IMR-90 (cell line): ENCODE measurements around the gene TMEM63B. TPM values are rescaled to one million over a fixed set of nuclear protein-coding genes. Genes with fewer than 3 reads are reported as not detected.

Experiments
- ATAC-seq: fragments of 200-7000 bp; cut with Tn5 transposase; 2 replicates; pipeline ENCODE4 v1.9.1; 2020; ENCODE audit warnings: low read depth, mild to moderate bottlenecking, moderate library complexity
- BruUV-seq: library from RNA; stranded (reverse); fragments of 400-500 nt; replicated peaks from 2 replicates; lab custom pipeline; 2021; lab: Mats Ljungman, UMichigan
- CTCF ChIA-PET: fragments of 300-600 bp; formaldehyde crosslinking; extraction: SDS; loops from one replicate; lab custom pipeline; 2021; ENCODE audit warnings: antibody characterized with exemption; lab: Yijun Ruan, JAX
- POLR2A ChIA-PET: fragments of 300-600 bp; sonication (Branson Sonifier 250); formaldehyde crosslinking; loops from one replicate; lab custom pipeline; 2022; ENCODE audit warnings: antibody characterized with exemption; ENCODE audit not compliant: unreplicated experiment; lab: Charles Lee
- DNase-seq: peaks from one replicate; pipeline ENCODE4 v3.0.0; 2013
- H2AFZ ChIP-seq: replicated peaks from 2 replicates; pipeline ENCODE3; 2013; ENCODE audit warnings: low read length, mild to moderate bottlenecking; ENCODE audit not compliant: poor library complexity
- H2AK5ac ChIP-seq: 2 replicates; pipeline ENCODE4 v1.6.1; 2013; ENCODE audit warnings: low read depth, low read length, inconsistent platforms
- H2AK9ac ChIP-seq: replicated peaks from 2 replicates; pipeline ENCODE3; 2013; ENCODE audit warnings: mild to moderate bottlenecking, low read depth, low read length, moderate library complexity; ENCODE audit not compliant: poor library complexity
- H2BK120ac ChIP-seq: 2 replicates; pipeline ENCODE4 v1.6.1; 2013; ENCODE audit warnings: low read depth, low read length, inconsistent platforms
- H2BK15ac ChIP-seq: 3 replicates; pipeline ENCODE4 v1.6.1; 2013; ENCODE audit warnings: low read depth, low read length, inconsistent platforms
- H2BK20ac ChIP-seq: 2 replicates; pipeline ENCODE4 v1.6.1; 2013; ENCODE audit warnings: low read depth, mild to moderate bottlenecking, inconsistent platforms, low read length, moderate library complexity
- H2BK5ac ChIP-seq: 2 replicates; pipeline ENCODE4 v1.6.1; 2013; ENCODE audit warnings: mild to moderate bottlenecking, low read depth, low read length, inconsistent platforms; ENCODE audit not compliant: poor library complexity, severe bottlenecking
- H3K14ac ChIP-seq: replicated peaks from 2 replicates; pipeline ENCODE4 v1.6.1; 2013; ENCODE audit warnings: low read depth, low read length, inconsistent platforms
- H3K18ac ChIP-seq: 2 replicates; pipeline ENCODE4 v1.6.1; 2013; ENCODE audit warnings: low read depth, low read length, control low read depth
- H3K23ac ChIP-seq: 2 replicates; pipeline ENCODE4 v1.6.1; 2013; ENCODE audit warnings: low read depth, low read length, inconsistent platforms
- H3K27ac ChIP-seq: 2 replicates; pipeline ENCODE4 v1.5.1; 2013; ENCODE audit warnings: mild to moderate bottlenecking, control low read depth, low read length; ENCODE audit not compliant: insufficient read depth
- H3K27me3 ChIP-seq: 2 replicates; pipeline ENCODE4 v1.6.1; 2013; ENCODE audit warnings: low read length; ENCODE audit not compliant: control insufficient read depth, insufficient read depth
- H3K36me3 ChIP-seq: 2 replicates; pipeline ENCODE4 v1.6.1; 2013; ENCODE audit warnings: low read length, mixed read lengths; ENCODE audit not compliant: control insufficient read depth, insufficient read depth
- H3K4ac ChIP-seq: 2 replicates; pipeline ENCODE4 v1.6.1; 2013; ENCODE audit warnings: low read depth, low read length, inconsistent platforms
- H3K4me1 ChIP-seq: 2 replicates; pipeline ENCODE4 v1.6.1; 2013; ENCODE audit warnings: low read length, mixed read lengths; ENCODE audit not compliant: control insufficient read depth, insufficient read depth
- H3K4me2 ChIP-seq: 2 replicates; pipeline ENCODE4 v1.6.1; 2013; ENCODE audit warnings: low read depth, mild to moderate bottlenecking, control low read depth, low read length, moderate library complexity
- H3K4me3 ChIP-seq: 2 replicates; pipeline ENCODE4 v1.5.1; 2013; ENCODE audit warnings: low read depth, mild to moderate bottlenecking, control low read depth, low read length, moderate library complexity; ENCODE audit not compliant: insufficient read depth
- H3K56ac ChIP-seq: 2 replicates; pipeline ENCODE4 v1.6.1; 2013; ENCODE audit warnings: low read length, inconsistent platforms; ENCODE audit not compliant: insufficient read depth; ENCODE audit errors: extremely low read depth
- H3K79me1 ChIP-seq, 2 experiments: 2 replicates each; pipeline ENCODE4 v1.6.1; 2013; ENCODE audit warnings: low read length in 2 of 2, inconsistent platforms in 1 of 2, low read depth in 1 of 2
- H3K9ac ChIP-seq: 2 replicates; pipeline ENCODE4 v1.6.1; 2013; ENCODE audit warnings: low read depth, low read length, control low read depth
- H3K9me1 ChIP-seq: 2 replicates; pipeline ENCODE4 v1.6.1; 2013; ENCODE audit warnings: low read length, inconsistent platforms; ENCODE audit not compliant: insufficient read depth
- H3K9me3 ChIP-seq: 2 replicates; pipeline ENCODE4 v1.6.1; 2013; ENCODE audit warnings: low read length; ENCODE audit not compliant: control insufficient read depth, insufficient read depth
- H4K20me1 ChIP-seq: 2 replicates; pipeline ENCODE4 v1.6.1; 2013; ENCODE audit warnings: low read length, inconsistent platforms; ENCODE audit not compliant: insufficient read depth
- H4K5ac ChIP-seq: 2 replicates; pipeline ENCODE4 v1.6.1; 2013; ENCODE audit warnings: mild to moderate bottlenecking, low read depth, low read length, control low read depth
- H4K8ac ChIP-seq, 2 experiments: 2 replicates each; pipeline ENCODE4 v1.6.1; 2013; ENCODE audit warnings: low read depth in 2 of 2, low read length in 2 of 2, control low read depth in 1 of 2, inconsistent platforms in 1 of 2
- H4K91ac ChIP-seq: 2 replicates; pipeline ENCODE4 v1.6.1; 2013; ENCODE audit warnings: low read depth, low read length, inconsistent platforms; ENCODE audit not compliant: insufficient read depth
- BHLHE40 ChIP-seq: fragments of 150-350 bp; IDR thresholded peaks from 2 replicates; pipeline ENCODE4 v1.6.1; 2016; ENCODE audit warnings: mild to moderate bottlenecking, low read depth, low read length
- CEBPB ChIP-seq: IDR thresholded peaks from 2 replicates; pipeline ENCODE4 v1.6.1; 2012; ENCODE audit warnings: low read depth, low read length, improper control_type of control experiment
- CHD1 ChIP-seq: IDR thresholded peaks from 2 replicates; pipeline ENCODE4 v1.6.1; 2012; ENCODE audit warnings: low read depth, low read length, improper control_type of control experiment
- CTCF ChIP-seq: conservative IDR thresholded peaks from 2 replicates; pipeline ENCODE4 v1.5.1; 2012; ENCODE audit warnings: mild to moderate bottlenecking, low read depth, low read length, improper control_type of control experiment
- ELK1 ChIP-seq: fragments of 150-350 bp; IDR thresholded peaks from 2 replicates; pipeline ENCODE4 v1.6.1; 2016; ENCODE audit warnings: low read depth, mild to moderate bottlenecking, low read length, moderate library complexity, borderline replicate concordance
- FOS ChIP-seq: fragments of 150-350 bp; IDR thresholded peaks from 2 replicates; pipeline ENCODE4 v1.6.1; 2016; ENCODE audit warnings: low read depth, low read length
- MAFK ChIP-seq: IDR thresholded peaks from 2 replicates; pipeline ENCODE4 v1.6.1; 2012; ENCODE audit warnings: low read depth, low read length, improper control_type of control experiment
- MAZ ChIP-seq: IDR thresholded peaks from 2 replicates; pipeline ENCODE4 v1.6.1; 2012; ENCODE audit warnings: low read depth, mild to moderate bottlenecking, low read length, improper control_type of control experiment, moderate library complexity, borderline replicate concordance
- MXI1 ChIP-seq: IDR thresholded peaks from 2 replicates; pipeline ENCODE4 v1.6.1; 2012; ENCODE audit warnings: low read depth, mild to moderate bottlenecking, low read length, moderate library complexity, borderline replicate concordance
- NFE2L2 ChIP-seq: fragments of 150-350 bp; IDR thresholded peaks from 2 replicates; pipeline ENCODE4 v1.6.1; 2016; ENCODE audit warnings: low read depth, mild to moderate bottlenecking, low read length
- POLR2A ChIP-seq: IDR thresholded peaks from 2 replicates; pipeline ENCODE4 v1.6.1; 2012; ENCODE audit warnings: mild to moderate bottlenecking, low read depth, low read length
- RAD21 ChIP-seq: IDR thresholded peaks from 2 replicates; pipeline ENCODE4 v1.6.1; 2012; ENCODE audit warnings: low read length, improper control_type of control experiment
- RCOR1 ChIP-seq: IDR thresholded peaks from 2 replicates; pipeline ENCODE4 v1.6.1; 2012; ENCODE audit warnings: mild to moderate bottlenecking, low read length, improper control_type of control experiment; ENCODE audit not compliant: insufficient replicate concordance
- RFX5 ChIP-seq: IDR thresholded peaks from 2 replicates; pipeline ENCODE4 v1.8.0; 2012; ENCODE audit warnings: low read depth, mild to moderate bottlenecking, low read length, moderate library complexity
- SMC3 ChIP-seq: fragments of 150-350 bp; IDR thresholded peaks from 2 replicates; pipeline ENCODE4 v1.6.1; 2016; ENCODE audit warnings: low read depth, mild to moderate bottlenecking, antibody characterized with exemption, low read length, moderate library complexity
- USF2 ChIP-seq: fragments of 150-350 bp; IDR thresholded peaks from 2 replicates; pipeline ENCODE4 v1.6.1; 2017; ENCODE audit warnings: mild to moderate bottlenecking, antibody characterized with exemption, low read length, low read depth
- WGBS, 2 experiments: methylation state at CpG; one replicate each; pipeline versions ENCODE4 v1.1.5 to v1.1.7; 2013; ENCODE audit warnings: missing lambda C conversion rate in 2 of 2; ENCODE audit not compliant: insufficient read length in 1 of 2; ENCODE audit errors: extremely low coverage in 2 of 2; 5-methylcytosine and 5-hydroxymethylcytosine counted together
- dilution Hi-C: fragments of 300-500 bp; cut with HindIII; formaldehyde crosslinking; loops from one replicate; pipeline ENCODE4 v1.14.3; 2018; ENCODE audit warnings: low sequenced_read_pairs; ENCODE audit not compliant: unreplicated experiment
- in situ Hi-C: fragments of 300-500 bp; cut with MboI; formaldehyde crosslinking; loops from 3 replicates; pipeline ENCODE4 v1.14.3; 2019; ENCODE audit warnings: low sequenced_read_pairs, inconsistent platforms, mixed read lengths
- intact Hi-C: fragments of 100-400 bp; cut with micrococcal nuclease; formaldehyde crosslinking; loops from 2 replicates; pipeline ENCODE4 v1.10.0; 2022
- polyA plus RNA-seq, 3 experiments: library from polyadenylated mRNA; depleted of rRNA; stranded (reverse); fragments of >200 nt; gene quantifications; 2 replicates each; pipeline ENCODE4 v1.2.3, GENCODE V29; 2012; ENCODE audit warnings: low replicate concordance in 1 of 3
- total RNA-seq: library from RNA; depleted of rRNA; stranded (reverse); fragments of >200 nt; gene quantifications from 2 replicates; pipeline ENCODE4 v1.2.3, GENCODE V29; 2012

Gene TMEM63B
- total and polyA plus RNA-seq, 2 of the 4 experiments (the other 2 are of a cell fraction): 12.2 to 42.6 TPM

- H2BK15ac ChIP-seq: no peak overlapping the region
- in situ Hi-C loops: loop anchor here (10.0 kb wide), 1 partner anchor 169 kb away; no protein-coding TSS in a partner anchor
- H3K27me3 ChIP-seq: peaks cover 46% of the 10 kb centered on the region
- no peak overlapping the region for H3K23ac ChIP-seq
- no peak for DNase-seq
- no peak overlapping the region for H2BK120ac ChIP-seq
- H4K91ac ChIP-seq: no peak overlapping the region
- H3K36me3 ChIP-seq: no peaks in the 10 kb centered on the region
- no peak overlapping the region for H4K8ac ChIP-seq
- H3K4me1 ChIP-seq: no peaks in the 10 kb centered on the region
- H2AK5ac ChIP-seq: no peak overlapping the region
- H2BK5ac ChIP-seq: no peak overlapping the region
- no TSS peak for BruUV-seq
- H3K9ac ChIP-seq: no peak overlapping the region
- WGBS, 2 experiments: no CpG with 5 or more reads among the region's 7 CpGs
- no peak overlapping the region for H3K18ac ChIP-seq
- no peak overlapping the region for H3K27ac ChIP-seq
- no peaks in the 10 kb centered on the region for H3K9me1 ChIP-seq
- no peak overlapping the region for H3K4me2 ChIP-seq
- H4K5ac ChIP-seq: no peak overlapping the region
- no peak for ATAC-seq
- ChIA-PET POLR2A (no interaction called here), CTCF (no interaction called here)
- H2AK9ac ChIP-seq: no peak overlapping the region
- H2AFZ ChIP-seq: no peak overlapping the region
- intact Hi-C loops: no loop called here
- H3K4ac ChIP-seq: no peak overlapping the region
- H3K56ac ChIP-seq: no peak overlapping the region
- no peak overlapping the region for H3K4me3 ChIP-seq
- peaks cover 2% of the 10 kb centered on the region for H3K9me3 ChIP-seq
- H2BK20ac ChIP-seq: no peak overlapping the region
- dilution Hi-C loops: no loop called here
- no peaks in the 10 kb centered on the region for H4K20me1 ChIP-seq
- TF ChIP-seq MAFK: no peak
- TF ChIP-seq CEBPB: no peak
- TF ChIP-seq RAD21: no peak
- no peak for TF ChIP-seq POLR2A
- TF ChIP-seq CTCF: no peak
- TF ChIP-seq RCOR1: no peak
- no peak for TF ChIP-seq ELK1
- no peak for TF ChIP-seq CHD1
- TF ChIP-seq FOS: no peak
- TF ChIP-seq SMC3: no peak
- no peak for TF ChIP-seq BHLHE40
- TF ChIP-seq USF2: no peak
- TF ChIP-seq RFX5: no peak
- no peak for TF ChIP-seq MAZ
- no peak for TF ChIP-seq MXI1
- TF ChIP-seq NFE2L2: no peak
- H3K14ac ChIP-seq: no peak overlapping the region
- H3K79me1 ChIP-seq: no peaks in the 10 kb centered on the region
These were observed 38.8 kb downstream of the TMEM63B start for GRCh38 chr6:44166116-44166515.
